Measurements from ENCODE around the gene NTN1. TPM values are rescaled to one million over a fixed set of nuclear protein-coding genes. Genes with fewer than 3 reads are reported as not detected.

Gene NTN1
- total RNA-seq, 2 donors from 2014 or later = 6.9 to 15.4 TPM

DNA sequence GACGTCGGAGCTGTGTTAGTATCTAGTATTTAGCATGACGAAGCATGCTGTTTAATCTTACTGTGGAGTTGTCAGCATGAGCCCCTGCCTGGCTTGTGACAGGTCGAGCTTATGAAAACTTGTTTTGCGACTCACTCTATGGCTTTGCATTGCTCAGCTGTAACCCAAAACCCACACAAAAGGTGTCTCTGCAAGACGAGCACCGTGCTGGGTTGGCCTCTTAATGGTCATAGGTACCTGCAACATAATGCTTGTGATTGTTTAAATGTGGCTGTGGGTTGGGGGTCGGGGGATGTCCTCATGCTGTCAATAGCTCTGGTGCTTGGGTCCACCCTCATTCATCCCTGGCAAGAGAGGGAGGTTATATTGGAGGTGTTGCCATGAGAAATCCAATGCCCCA lies 5.4 kb downstream of the NTN1 start:
- intact Hi-C loops (cut with DNase I) = loop anchor here in 1 of 2 donors (10.0 kb wide), 1 partner anchor 68 kb away; no protein-coding TSS in a partner anchor
- DNase-seq (ENCODE audit: low spot score) = peak; percentile 26

DNA sequence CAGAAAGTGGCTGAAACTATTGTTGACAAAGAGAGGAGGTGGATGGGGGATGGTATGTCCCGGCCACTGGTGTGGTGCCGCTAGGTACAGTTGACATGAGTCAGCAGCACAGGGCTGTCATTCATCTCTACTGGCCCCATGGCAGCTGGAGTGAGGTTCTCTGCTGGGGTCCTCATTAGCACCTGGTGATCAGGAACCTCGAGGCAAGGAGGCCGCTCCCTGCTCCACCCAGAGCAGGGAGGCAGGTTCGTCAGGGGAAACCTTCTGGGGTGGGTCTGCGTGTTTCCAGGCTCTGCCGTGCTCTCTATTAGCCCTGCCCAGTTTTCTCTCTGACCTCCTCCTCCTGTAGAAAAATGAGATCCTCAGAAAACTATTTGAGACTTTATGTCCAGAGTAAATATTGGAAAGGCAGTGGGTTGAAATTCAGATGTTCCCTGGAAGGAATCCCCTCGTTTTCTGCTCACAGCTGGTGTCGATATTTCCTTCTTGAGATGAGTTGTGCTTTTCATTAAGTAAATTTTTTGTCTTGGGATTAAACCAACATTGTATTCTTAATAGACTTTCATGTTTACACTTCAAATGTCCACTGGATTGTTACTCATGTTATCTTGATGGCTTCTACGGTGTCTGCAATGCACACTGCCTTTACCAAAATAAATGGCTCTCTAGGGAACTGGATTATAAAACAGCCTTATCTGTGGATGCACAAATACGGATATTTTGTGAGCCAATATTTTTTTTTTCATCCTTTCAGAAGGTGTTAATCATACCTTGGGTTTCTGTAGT lies 7.1 kb downstream of the NTN1 start:
- intact Hi-C loops (cut with DNase I) = loop anchor here in 1 of 2 donors (10.0 kb wide), 1 partner anchor 66 kb away; no protein-coding TSS in a partner anchor
- peak; percentile 54 for DNase-seq (ENCODE audit: low spot score)

DNA sequence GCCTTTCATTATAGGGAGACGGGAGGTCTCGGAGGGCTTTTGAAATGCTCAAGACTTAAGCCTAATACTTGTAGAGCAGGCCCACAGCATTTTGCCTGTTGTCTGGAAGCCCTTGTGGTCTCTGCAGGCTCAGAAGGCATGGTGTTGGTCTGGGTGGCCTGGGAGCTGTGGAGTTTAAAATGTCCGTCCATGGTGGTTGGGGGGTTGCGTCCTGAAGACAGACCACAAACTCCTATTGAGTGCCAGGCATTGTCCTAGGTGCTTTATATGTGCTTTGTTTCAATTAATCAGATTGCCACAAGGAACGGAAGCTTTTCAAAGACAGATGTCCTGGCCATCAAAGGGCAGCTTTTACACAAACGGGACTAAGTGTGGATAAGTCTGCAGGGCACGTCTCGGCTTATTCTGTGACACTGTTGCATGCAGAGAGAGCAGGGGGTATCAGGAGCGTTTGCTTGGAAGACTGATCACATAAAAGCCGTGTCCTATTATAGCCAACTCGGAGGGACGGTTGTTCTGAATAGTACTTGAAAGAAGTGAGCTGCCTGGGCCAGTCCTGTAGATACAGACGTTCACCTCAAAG lies 7.8 kb downstream of the NTN1 start:
- intact Hi-C loops (cut with DNase I) = loop anchor here in 1 of 2 donors (10.0 kb wide), 1 partner anchor 66 kb away; no protein-coding TSS in a partner anchor
- DNase-seq (ENCODE audit: low spot score) = peak; percentile 31

DNA sequence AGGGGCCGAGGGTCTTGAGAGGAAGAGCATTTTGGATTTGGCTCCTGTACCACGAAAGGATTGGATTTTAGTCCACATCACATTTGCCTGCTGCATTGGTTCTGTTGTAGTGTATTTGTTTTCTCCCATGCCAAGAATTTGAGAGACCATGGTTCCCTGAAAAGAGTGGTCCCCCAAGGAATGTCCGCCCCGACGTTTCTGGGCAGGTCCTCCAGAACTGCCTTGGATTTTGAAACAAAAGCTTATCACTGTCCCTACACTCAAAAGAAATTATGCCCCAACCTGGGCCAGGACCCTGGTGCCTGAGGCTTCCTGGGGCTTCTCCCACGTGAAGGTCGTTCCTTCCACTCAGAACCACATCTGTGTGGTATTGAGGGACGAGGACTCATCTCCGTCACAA lies 10.8 kb downstream of the NTN1 start:
- intact Hi-C loops (cut with DNase I) = no loop called here
- peak; percentile 59 for DNase-seq (ENCODE audit: low spot score)

DNA sequence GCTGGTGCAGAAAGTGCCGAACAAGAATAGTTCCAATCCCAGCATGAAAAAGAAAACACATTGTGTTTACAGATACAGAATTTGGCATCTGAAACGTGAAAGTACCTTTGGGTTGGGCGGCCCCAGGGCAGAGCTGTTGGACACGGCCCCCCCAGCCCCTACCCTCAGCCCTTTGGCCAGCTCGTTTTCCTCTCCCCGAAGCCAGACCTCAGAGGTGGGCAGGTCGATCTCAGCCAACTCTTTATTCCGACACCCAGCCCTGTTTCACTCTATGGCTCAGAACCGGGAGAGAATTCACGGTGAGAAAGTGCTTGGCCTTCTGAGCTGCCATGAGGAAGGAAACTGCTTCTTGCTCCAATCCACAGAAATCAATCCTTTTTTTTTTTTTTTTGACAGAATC lies 11.3 kb downstream of the NTN1 start:
- DNase-seq (ENCODE audit: low spot score) = peak; percentile 40
- intact Hi-C loops (cut with DNase I) = no loop called here

DNA sequence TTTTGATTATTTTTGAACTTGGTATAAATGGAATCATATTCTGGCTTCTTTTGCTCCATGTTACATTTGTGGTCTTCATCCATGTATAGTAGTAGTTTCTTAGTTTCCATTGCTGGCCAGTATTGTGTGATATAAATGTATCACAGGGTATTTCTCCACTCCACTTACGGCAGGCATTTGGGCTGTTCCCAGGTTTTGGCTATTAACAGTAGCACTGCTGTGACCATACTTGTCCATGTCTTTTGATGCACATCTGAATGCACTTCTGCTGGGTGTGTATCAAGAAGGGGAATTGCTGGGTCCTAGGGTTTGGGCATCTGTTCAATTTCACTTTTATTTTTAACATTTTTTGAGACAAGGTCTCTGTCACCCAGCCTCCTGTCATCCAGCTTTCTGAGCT lies 13.9 kb downstream of the NTN1 start:
- intact Hi-C loops (cut with DNase I) = no loop called here
- DNase-seq (ENCODE audit: low spot score) = no peak

DNA sequence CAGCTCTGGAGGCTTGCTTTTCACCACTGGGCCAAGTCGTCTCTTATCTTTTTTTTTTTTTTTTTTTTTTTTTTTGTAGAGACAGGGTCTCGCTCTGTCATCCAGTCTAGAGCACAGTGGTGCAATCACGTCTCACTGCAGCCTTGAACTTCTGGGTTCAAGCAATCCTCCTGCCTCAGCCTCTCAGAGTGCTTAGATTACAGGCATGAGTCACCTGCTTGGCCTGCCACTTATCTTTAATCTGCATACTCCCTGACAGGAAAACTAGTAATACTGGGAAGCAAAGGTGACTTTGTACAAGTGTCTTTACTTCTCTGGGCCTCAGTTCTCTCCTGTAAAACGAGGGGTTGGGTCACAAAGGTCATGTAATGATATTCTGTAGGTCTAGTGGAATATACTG lies 15.0 kb downstream of the NTN1 start:
- intact Hi-C loops (cut with DNase I) = no loop called here
- DNase-seq (ENCODE audit: low spot score) = peak; percentile 24

DNA sequence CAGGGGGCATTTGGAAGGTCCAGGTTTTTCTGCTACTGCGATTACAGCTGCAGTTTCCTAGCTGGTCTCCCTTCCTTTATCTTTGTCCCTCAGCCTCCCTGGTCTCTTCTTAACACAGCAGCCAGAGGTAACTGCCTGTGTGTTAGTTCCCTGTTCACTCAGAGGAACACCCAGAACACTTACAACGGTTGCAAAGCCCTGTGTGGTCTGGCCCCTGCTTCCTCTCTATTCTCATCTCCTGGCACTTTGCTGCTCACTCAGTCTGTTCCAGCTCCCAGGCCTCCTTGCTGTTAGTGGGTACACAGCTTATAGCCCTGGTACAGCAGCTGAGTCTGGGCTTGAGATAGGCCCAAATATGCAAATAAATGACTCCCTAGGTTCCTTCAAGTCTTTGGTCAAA lies 16.4 kb downstream of the NTN1 start:
- DNase-seq (ENCODE audit: low spot score) = peak; percentile 25
- intact Hi-C loops (cut with DNase I) = no loop called here

DNA sequence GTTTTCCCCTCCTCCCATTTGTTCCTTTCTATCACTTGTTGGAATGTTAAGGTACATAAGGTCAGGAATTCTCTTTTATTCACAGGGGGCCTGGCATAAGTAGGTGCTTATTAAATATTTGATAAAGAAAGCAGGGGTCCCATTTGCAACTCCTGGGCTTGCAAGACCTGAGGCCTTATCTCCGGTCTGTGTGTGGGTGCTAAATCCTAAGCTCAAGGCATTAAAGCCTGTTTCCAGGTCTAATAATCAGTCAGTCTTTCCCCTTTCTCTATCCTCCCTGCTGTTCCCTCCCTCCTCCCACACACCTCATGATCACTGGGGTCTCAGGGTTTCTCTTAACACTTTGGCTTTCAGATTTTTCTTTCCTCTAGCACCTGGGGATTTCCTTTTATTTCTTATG lies 17.1 kb downstream of the NTN1 start:
- intact Hi-C loops (cut with DNase I) = no loop called here
- no peak for DNase-seq (ENCODE audit: low spot score)

DNA sequence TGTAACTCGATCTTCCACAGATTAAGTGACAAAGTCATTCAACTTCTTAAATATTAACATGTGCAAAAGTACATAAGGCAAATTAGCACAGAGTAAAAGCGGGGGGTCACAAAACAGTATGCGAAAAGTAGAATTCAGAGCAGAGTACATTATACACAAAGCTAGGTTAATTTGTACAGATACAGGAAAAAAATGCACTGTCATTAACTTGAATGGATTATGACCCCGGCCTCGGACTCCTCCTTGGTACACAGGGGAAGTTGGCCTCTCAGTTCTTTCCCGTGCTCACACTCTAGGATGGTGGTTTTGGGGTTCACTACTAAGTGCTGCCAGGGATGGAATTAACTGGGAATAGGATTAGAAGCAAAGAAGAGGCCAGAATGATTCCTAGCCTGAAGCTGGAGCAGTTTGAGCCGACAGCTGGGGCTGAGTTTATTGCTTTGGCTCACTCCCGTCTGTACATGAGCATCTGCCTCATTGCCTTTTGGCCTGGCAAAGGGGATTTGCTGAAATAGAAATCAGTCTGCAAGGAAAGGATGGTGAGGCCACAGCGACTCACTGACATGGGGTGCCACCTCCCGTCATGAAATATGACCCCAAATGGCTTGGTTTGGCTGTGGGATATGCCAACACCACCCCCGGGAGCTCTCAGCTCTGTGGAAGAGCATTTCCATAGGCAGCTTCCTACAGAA lies 23.6 kb downstream of the NTN1 start:
- DNase-seq (ENCODE audit: low spot score) = peak; percentile 20
- intact Hi-C loops (cut with DNase I) = no loop called here

DNA sequence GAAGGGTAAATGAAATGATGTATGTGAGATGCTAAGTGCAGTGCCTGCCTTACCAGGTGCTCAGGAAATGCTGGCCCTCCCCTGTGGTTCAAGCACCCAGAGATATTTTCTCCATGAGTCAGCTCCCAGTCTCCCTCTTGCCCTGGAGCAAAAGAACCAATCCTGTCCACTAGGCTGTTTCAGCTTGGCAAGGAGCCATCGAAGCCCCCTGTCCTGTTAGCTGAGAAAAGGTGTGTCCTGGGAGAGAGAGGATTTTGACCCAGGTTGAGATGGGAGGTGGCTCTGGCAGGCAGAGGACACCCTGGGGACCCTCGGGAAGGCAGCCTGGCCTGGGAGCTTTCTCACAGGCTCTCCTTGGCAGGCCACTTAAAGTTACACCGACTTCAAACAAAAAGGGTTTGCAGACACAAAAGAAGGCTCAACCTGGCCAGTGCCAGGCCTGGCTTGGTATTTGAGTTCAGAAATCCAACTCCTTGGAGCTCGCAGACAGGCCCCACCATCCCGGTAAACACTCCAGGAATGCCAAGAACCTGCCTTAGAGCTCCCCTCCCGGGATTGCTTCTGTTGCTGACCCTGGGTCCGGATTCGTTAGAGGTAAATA lies 29.6 kb downstream of the NTN1 start:
- DNase-seq (ENCODE audit: low spot score) = peak; percentile 59
- intact Hi-C loops (cut with DNase I) = no loop called here

DNA sequence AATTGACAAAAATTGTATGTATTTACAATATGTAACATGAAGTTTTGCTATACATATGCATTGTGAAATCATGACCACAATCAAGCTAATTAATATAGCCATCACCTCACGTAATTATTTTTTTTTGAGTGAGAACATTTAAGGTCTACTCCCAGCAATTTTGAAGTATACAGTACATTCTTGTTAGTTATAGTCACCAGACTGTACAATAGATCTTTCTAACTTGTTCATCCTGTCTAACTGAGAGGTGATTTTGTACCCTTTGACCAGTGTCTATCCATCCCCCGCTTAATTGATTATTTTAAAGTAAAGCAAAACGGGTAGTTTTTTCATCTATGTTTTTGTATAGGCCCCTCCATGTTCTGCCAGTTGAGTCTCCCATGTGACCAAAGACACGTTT lies 30.3 kb downstream of the NTN1 start:
- no peak for DNase-seq (ENCODE audit: low spot score)
- intact Hi-C loops (cut with DNase I) = no loop called here

DNA sequence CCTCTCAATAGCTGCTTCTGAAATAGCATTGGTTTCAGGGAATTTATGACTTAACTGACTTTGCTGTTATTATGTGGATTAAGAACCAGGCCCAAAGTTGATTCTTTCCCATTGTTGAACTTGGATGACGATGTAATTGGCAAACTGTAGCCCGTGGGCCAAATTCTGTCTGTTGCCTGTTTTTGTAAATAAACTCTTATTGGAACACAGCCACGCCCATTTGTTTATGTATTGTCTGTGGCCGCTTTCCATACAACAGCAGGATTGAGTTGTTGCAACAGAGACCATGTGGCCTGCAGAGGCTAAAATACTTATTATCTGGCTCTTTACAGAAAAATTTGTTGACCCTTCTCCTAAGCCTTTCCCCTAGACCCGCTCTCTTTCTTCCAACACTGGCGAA lies 31.6 kb downstream of the NTN1 start:
- intact Hi-C loops (cut with DNase I) = no loop called here

DNA sequence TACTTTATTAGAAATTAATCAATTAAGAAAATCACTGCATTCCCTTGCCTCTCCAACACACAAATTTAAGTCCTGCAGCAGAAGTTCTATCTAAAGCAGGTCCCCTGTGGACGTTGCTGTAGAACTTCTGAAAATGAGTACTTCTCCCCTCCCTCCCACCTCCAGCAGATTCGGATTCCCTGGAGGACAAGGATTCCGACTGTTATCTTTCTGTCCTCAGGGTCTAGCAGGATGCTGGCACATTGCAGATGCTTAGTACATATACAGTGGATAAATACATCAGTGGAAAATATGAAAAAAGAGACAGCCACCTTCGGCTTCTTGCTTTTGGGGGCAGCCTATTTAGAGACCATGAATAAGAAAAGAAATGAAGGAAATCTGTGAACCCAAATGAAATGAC lies 32.1 kb downstream of the NTN1 start:
- DNase-seq (ENCODE audit: low spot score) = peak; percentile 6
- intact Hi-C loops (cut with DNase I) = no loop called here

More for the DNA sequence above, 31.6 kb downstream of the NTN1 start:
- peak; percentile 4 for DNase-seq (ENCODE audit: low spot score)

DNA sequence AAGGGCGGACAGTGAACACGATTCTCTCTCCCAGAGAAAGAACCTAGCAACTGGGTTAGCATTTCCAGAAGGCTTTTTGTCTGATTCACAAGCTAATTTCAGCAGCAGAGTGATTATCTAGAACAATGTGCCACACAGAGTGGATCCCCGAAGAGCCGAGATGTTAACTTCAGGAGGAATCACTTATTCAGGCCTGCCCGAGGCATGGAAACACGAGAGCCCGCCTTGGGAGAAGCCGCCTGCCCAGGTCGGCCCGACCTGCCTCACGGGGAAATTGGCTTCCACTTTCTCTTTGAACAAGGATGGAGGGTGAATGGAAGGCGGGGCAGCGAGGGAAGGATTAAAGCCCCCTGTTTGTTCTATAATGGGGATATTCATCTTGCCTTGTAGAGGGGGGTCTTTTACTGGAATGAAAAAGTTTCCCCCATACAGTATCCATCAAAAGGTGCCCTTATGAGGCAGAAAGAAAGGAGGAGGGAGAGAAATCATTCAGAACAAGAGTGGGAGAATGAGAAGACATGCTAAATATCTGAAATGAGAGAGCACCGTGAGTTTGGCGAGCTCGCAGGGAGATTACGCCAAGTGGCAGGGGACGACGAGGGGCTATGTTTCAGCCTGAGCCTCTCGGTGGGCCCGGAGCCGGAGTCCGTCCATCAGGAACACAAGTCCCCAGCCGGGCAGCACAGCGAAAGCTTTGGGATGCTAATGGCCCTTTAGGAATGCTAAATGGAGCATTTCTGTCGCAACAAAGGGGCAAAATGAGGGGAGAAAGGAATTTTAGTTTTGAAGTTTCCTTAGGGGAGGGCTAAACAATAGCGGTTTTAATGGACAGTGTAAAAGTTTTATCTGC lies 33.0 kb downstream of the NTN1 start:
- DNase-seq (ENCODE audit: low spot score) = peak; percentile 67
- intact Hi-C loops (cut with DNase I) = no loop called here

DNA sequence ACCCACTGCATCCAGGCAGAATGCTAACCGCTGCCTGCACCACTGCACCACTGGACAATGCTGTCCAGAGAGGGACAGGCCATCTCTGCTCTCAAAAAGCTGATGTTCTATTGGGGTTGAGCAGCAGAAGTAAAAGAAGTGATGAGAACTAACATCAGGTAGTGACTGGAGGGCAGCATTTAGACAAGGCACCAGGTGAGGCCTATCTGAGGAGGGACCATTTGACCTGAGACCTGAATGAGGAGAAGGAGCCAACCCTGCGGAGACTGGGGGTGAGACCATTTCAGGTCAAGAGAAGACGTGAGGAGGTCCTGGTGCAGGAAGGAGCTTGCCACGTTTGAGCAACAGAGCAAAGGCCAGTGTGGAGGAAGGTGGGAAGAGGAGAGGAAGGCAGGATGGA lies 34.0 kb downstream of the NTN1 start:
- intact Hi-C loops (cut with DNase I) = no loop called here
- peak; percentile 16 for DNase-seq (ENCODE audit: low spot score)

DNA sequence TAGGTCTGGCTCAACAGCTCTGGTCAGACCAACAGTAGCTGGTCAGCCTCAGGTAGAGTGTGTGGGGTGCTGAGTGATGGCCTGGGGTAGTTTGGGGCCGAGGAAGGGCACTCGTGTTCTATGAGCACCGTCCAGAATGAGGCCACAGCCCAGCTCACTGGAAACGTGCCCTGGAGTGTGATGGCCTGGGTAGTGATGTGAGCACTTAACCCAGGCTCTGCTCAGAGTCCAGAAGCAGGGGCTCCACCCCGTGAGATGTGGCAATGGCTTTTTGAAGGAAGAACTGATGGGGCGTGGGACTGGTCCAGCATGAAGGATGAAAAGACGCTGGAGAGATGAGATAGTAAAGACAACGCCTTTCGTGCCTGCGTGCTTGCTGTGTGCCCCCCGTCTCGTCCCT lies 35.3 kb downstream of the NTN1 start:
- intact Hi-C loops (cut with DNase I) = no loop called here
- DNase-seq (ENCODE audit: low spot score) = peak; percentile 81

DNA sequence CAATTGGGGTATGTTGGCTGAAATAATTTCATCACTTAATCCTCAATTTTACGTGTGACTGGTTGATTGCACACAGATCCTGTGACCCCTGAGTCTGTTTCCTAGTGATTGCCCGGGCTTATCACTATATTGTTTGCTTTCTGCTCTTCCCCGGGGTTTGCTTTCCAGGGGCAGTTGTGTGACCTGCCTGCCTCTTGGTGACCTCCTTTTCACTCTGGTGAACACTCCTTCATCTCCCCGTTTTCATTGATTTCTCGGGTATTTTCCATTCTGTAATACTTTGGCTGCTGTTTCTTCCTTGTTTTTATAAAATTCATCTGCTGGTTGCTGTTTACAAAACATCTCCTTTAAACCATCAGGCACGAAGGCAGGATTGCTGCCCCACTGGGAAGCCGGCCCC lies 36.0 kb downstream of the NTN1 start:
- DNase-seq (ENCODE audit: low spot score) = no peak

DNA sequence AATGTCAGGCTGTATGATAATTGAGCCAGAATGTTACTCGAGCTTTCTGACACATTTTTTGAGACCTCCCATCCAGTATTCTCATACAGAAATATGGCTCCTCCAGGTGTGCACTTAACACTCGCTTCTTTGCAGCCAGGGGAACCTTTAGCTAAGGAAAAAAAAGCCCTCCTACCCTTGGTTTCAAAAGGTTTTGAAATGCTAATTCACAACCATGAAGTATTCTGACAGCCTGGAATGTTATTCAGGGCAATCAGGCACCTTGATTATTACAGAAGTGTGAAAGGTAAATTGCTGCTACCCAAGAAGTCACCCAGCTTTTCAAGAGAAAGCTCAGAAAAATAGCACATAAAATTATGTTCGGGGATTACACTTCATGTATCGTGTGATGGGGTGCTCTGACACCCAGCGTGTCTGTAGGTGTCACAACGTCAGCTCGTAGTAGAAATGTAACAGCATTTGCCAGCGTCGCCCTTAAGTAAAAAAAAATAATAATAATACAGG lies 41.1 kb downstream of the NTN1 start:
- no peak for DNase-seq (ENCODE audit: low spot score)
- intact Hi-C loops (cut with DNase I) = no loop called here

More for the DNA sequence above, 36.0 kb downstream of the NTN1 start:
- intact Hi-C loops (cut with DNase I) = no loop called here

Measured in posterior vena cava (tissue), 2 donors.